Effector memory CD4-positive, alpha-beta T cell (primary cell): ENCODE data around the gene PBX1.

Experiments
- DNase-seq, 3 donors: peaks; one replicate each; pipeline ENCODE4 v3.0.0-alpha.2; 2020
- H3K27ac ChIP-seq: 2 replicates; pipeline ENCODE4 v1.7.0; 2013; ENCODE audit warnings: mild to moderate bottlenecking, low read length, moderate library complexity; ENCODE audit not compliant: insufficient read depth, poor library complexity, severe bottlenecking
- H3K27me3 ChIP-seq: replicated peaks from 2 replicates; pipeline ENCODE4 v1.7.0; 2013; ENCODE audit warnings: mild to moderate bottlenecking, low read length; ENCODE audit not compliant: insufficient read depth, control insufficient read depth, poor library complexity, severe bottlenecking
- H3K36me3 ChIP-seq: 2 replicates; pipeline ENCODE4 v1.7.0; 2013; ENCODE audit warnings: mild to moderate bottlenecking, low read length, moderate library complexity; ENCODE audit not compliant: control insufficient read depth, insufficient read depth
- H3K4me1 ChIP-seq: 2 replicates; pipeline ENCODE4 v1.7.0; 2013; ENCODE audit warnings: low read length, mild to moderate bottlenecking; ENCODE audit not compliant: control insufficient read depth, insufficient read depth, poor library complexity, severe bottlenecking
- H3K4me3 ChIP-seq: 2 replicates; pipeline ENCODE4 v1.7.0; 2013; ENCODE audit warnings: low read length, low read depth, mild to moderate bottlenecking; ENCODE audit not compliant: insufficient read depth, poor library complexity, severe bottlenecking
- H3K9me3 ChIP-seq: 2 replicates; pipeline ENCODE4 v1.7.0; 2013; ENCODE audit warnings: mild to moderate bottlenecking, low read length, moderate library complexity; ENCODE audit not compliant: control insufficient read depth

Gene PBX1

DNA sequence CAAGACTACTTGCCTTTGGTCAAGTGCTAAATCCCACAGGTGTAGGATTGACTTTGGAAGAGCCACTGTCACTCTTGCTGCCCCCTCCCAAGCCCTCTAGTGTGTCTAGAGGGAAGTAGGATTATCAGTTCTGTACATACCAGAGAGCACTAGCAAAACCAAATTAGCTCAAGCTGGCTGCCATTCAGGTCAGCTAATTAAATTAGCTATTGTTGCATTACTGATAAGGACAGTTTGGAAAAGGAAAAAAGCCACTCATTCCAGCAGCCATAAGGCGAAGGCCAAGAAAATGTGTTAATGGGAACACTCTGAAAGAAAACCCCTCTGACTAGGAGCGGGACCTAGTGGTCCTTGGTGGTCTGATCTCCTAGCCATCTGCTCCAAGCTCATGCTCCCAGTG is 321.7 kb downstream of the PBX1 start:
- H3K27ac ChIP-seq: no peak overlapping the region
- H3K4me3 ChIP-seq: no peak overlapping the region
- no peaks in the 10 kb centered on the region for H3K9me3 ChIP-seq
- no peaks in the 10 kb centered on the region for H3K4me1 ChIP-seq
- H3K36me3 ChIP-seq: no peaks in the 10 kb centered on the region
- H3K27me3 ChIP-seq: no peaks in the 10 kb centered on the region
- DNase-seq: no peak

DNA sequence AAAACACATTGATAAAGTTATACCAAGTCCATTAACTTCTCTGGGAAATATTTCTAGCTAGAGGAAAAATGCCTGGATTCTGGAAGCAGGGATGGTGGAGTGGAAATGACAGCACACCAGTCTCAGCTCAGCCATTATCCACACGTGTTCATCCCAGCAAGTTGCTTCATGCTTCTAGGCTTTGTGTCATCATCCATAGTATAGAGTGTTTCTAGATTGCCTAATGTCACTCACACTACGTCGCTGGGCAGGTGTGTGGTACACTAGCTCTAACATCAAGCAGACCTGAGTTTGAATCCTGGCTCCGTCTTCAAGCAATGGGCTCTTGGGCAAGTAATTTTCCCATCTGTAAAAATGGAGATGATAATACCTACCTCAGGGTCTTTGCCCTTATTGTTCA is 326.3 kb downstream of the PBX1 start:
- Histone ChIP-seq H3K9me3 (no peaks in the 10 kb centered on the region), H3K27me3 (no peaks in the 10 kb centered on the region), H3K4me1 (no peaks in the 10 kb centered on the region), H3K4me3 (no peak overlapping the region), H3K36me3 (no peaks in the 10 kb centered on the region), H3K27ac (no peak overlapping the region)
- DNase-seq: no peak

DNA sequence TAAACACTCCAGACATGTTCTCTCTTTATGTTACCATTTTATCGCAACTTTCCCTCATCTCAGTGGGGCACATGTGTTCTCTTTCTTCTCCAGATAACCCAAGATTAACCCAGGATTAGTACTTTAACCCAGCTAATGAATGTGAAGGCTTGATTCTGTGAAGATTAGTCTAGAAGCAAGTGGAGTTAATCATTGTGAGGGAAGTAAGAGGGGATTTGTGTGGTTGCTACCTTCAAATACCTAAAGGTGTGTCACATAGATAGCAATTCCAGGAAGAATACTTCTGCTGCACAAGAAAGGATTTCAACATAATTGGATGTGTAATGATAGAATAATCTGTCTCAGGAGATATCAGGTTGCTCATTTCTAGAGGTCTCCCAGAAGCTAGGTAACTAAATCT is 327.1 kb downstream of the PBX1 start:
- no peak for DNase-seq
- no peak overlapping the region for H3K27ac ChIP-seq
- no peaks in the 10 kb centered on the region for H3K9me3 ChIP-seq
- H3K36me3 ChIP-seq: no peaks in the 10 kb centered on the region
- no peaks in the 10 kb centered on the region for H3K27me3 ChIP-seq
- no peak overlapping the region for H3K4me3 ChIP-seq
- H3K4me1 ChIP-seq: no peaks in the 10 kb centered on the region

DNA sequence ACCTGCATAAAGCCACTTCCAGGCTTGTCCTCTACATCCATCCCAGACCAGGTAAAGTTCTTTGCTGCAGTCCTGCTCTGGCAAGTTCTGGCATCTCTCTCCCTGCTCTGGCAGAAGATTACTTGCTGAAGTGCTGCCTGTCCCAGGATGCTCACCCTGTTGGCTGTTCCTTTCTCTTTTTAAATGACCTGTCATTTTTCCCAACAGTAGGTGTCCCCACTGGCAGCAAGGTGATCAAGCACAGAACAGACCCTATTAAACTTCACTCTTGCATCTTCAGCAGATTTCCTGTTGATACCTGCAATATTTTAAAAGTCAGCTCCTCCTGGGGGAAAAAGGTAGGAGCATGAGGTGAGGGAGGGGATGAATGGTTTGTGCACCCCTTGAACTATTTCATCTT is 332.6 kb downstream of the PBX1 start:
- Histone ChIP-seq H3K4me3 (no peak overlapping the region), H3K4me1 (no peaks in the 10 kb centered on the region), H3K36me3 (no peaks in the 10 kb centered on the region), H3K9me3 (no peaks in the 10 kb centered on the region), H3K27ac (no peak overlapping the region), H3K27me3 (no peaks in the 10 kb centered on the region)
- no peak for DNase-seq

DNA sequence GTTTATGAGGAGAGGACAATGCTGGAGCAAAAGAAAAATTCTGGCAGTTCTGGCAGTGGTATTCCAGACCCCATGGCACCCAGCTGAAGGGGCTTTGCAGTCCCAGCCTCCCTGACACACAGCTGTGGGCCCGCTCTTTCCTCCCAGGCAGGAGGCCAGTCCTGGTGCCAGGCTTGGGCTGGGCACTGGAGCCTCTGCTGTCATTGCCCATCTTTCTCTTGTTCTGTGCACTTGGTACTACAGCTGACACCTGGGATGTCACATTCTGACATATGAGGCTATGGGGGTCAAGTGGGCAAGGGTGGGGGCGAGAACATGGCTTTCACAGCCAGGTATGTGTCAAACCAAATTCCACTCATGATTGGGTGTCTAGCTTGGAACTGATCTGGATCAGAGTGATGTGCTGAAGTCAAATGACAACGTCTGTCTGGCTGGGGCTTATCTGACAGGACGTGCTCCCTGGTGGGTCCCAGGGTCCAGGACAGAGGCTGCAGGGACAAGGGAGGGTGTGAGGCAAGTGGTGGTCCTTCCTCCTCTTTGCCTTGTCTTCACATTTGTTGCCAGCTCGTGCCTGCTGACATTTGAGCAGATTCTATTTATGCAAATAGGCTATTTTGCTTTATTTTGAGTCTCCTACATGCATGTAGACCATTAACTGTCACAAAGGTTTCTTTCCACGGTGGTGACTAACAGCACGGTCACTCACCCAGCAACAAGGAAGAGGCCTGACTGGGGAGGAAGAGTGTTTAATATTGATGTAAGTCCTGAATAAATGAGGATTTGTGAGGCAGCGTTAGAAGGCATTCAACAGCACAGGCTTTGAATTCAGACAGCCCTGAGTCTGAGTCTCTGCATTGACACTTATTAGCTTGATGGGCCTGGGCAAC is 336.3 kb downstream of the PBX1 start:
- Histone ChIP-seq H3K9me3 (no peaks in the 10 kb centered on the region), H3K4me3 (no peak overlapping the region), H3K27ac (no peak overlapping the region), H3K36me3 (no peaks in the 10 kb centered on the region), H3K4me1 (no peaks in the 10 kb centered on the region), H3K27me3 (no peaks in the 10 kb centered on the region)
- DNase-seq: no peak

DNA sequence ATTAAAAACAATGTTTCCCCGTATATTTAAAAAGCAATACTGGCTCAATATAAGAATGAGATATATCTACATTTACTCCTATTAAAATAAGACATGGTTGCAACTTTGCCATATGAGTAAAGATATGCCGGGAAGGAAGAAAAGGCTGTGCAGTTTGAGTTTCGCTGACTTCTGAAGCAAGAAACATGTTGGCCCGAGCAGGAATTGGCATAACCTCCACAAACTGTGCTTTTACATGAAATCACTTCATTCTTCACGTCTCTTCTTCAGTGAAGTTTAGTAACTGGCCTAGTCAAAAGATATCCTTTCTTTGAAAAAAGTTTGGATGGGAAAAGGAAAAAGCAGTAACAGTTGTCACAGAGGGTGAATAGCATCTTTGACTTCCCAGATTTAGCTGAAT is 342.0 kb downstream of the PBX1 start:
- DNase-seq: no peak
- no peaks in the 10 kb centered on the region for H3K36me3 ChIP-seq
- H3K4me3 ChIP-seq: no peak overlapping the region

More for the DNA sequence above, 342.0 kb downstream of the PBX1 start:
- H3K27me3 ChIP-seq: no peaks in the 10 kb centered on the region
- H3K27ac ChIP-seq: no peak overlapping the region
- H3K4me1 ChIP-seq: no peaks in the 10 kb centered on the region
- no peaks in the 10 kb centered on the region for H3K9me3 ChIP-seq
